ENCODE results near the gene SLMAP. TPM values are rescaled to one million over a fixed set of nuclear protein-coding genes. Genes with fewer than 3 reads are reported as not detected.

The SLMAP gene
- total RNA-seq, 1 donor from 2014 or later = 50.3 TPM

GRCh38 chr3:57825116-57825515 is 69.0 kb downstream of the SLMAP start:
- H3K27me3 ChIP-seq (ENCODE audit: control insufficient read depth, insufficient read depth, low read length) = no peaks in the 10 kb centered on the region
- TF ChIP-seq, protein P1, sequence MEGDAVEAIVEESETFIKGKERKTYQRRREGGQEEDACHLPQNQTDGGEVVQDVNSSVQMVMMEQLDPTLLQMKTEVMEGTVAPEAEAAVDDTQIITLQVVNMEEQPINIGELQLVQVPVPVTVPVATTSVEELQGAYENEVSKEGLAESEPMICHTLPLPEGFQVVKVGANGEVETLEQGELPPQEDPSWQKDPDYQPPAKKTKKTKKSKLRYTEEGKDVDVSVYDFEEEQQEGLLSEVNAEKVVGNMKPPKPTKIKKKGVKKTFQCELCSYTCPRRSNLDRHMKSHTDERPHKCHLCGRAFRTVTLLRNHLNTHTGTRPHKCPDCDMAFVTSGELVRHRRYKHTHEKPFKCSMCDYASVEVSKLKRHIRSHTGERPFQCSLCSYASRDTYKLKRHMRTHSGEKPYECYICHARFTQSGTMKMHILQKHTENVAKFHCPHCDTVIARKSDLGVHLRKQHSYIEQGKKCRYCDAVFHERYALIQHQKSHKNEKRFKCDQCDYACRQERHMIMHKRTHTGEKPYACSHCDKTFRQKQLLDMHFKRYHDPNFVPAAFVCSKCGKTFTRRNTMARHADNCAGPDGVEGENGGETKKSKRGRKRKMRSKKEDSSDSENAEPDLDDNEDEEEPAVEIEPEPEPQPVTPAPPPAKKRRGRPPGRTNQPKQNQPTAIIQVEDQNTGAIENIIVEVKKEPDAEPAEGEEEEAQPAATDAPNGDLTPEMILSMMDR (IDR thresholded peaks at IDR 0.05; ENCODE audit: insufficient read depth, low read length, severe bottlenecking) = no peak
- no peak for DNase-seq (ENCODE audit: low read depth)
- H3K4me3 ChIP-seq (ENCODE audit: low read depth, low read length) = no peak overlapping the region
- no peaks in the 10 kb centered on the region for H3K36me3 ChIP-seq (ENCODE audit: control insufficient read depth, insufficient read depth, low read length)
- FAIRE-seq = no peak

DNA sequence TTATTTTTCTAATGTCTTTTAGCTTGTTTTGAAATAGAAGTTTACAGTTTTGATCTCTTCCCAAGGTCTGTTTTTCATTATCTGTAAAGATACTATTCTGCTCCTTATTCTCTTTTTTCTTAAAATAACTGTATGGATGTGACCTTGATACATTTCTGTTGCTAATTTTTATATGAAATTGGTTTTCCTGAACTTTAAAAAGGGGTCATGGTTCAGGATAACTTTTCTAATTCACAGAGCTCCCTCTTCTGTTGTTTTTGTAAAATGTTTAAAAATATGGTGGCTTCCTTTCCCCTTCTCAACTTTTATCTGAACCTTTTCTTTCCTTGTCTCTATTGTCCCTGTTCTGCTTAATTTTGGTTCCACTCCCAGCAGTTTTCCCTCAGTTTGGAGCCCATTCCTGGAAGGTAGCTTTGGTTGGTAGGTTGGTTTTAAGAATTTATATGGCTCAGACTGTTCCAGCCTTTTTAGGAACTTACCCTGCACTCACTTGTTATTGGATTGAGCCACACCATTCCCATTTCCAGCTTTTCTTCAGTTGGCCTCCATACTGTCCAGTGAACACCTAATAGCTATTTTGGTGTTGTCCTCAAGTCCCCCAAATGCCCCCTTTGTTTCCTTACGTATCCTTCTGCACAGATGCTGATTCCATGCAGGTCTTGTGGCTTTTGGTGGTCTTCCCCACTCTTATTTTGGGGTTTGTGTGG is 70.3 kb downstream of the SLMAP start:
- Histone ChIP-seq H3K36me3 (ENCODE audit: control insufficient read depth, insufficient read depth, low read length) (no peaks in the 10 kb centered on the region), H3K4me3 (ENCODE audit: low read depth, low read length) (no peak overlapping the region), H3K27me3 (ENCODE audit: control insufficient read depth, insufficient read depth, low read length) (no peaks in the 10 kb centered on the region)
- FAIRE-seq = no peak
- DNase-seq (ENCODE audit: low read depth) = peak; percentile 18
- TF ChIP-seq, protein P1 (IDR thresholded peaks at IDR 0.05; ENCODE audit: insufficient read depth, low read length, severe bottlenecking) = peak; percentile 13

GRCh38 chr3:57826952-57827723 is 71.0 kb downstream of the SLMAP start:
- H3K4me3 ChIP-seq (ENCODE audit: low read depth, low read length) = no peak overlapping the region
- no peaks in the 10 kb centered on the region for H3K27me3 ChIP-seq (ENCODE audit: control insufficient read depth, insufficient read depth, low read length)
- no peak for FAIRE-seq
- no peaks in the 10 kb centered on the region for H3K36me3 ChIP-seq (ENCODE audit: control insufficient read depth, insufficient read depth, low read length)
- TF ChIP-seq, protein P1 (IDR thresholded peaks at IDR 0.05; ENCODE audit: insufficient read depth, low read length, severe bottlenecking) = no peak
- no peak for DNase-seq (ENCODE audit: low read depth)

GRCh38 chr3:57827757-57828156 is 71.6 kb downstream of the SLMAP start:
- no peaks in the 10 kb centered on the region for H3K27me3 ChIP-seq (ENCODE audit: control insufficient read depth, insufficient read depth, low read length)
- no peaks in the 10 kb centered on the region for H3K36me3 ChIP-seq (ENCODE audit: control insufficient read depth, insufficient read depth, low read length)
- no peak for DNase-seq (ENCODE audit: low read depth)
- no peak overlapping the region for H3K4me3 ChIP-seq (ENCODE audit: low read depth, low read length)
- TF ChIP-seq, protein P1 (IDR thresholded peaks at IDR 0.05; ENCODE audit: insufficient read depth, low read length, severe bottlenecking) = no peak
- no peak for FAIRE-seq

GRCh38 chr3:57832486-57832885 is 76.4 kb downstream of the SLMAP start:
- no peak overlapping the region for H3K4me3 ChIP-seq (ENCODE audit: low read depth, low read length)
- no peaks in the 10 kb centered on the region for H3K27me3 ChIP-seq (ENCODE audit: control insufficient read depth, insufficient read depth, low read length)
- peaks cover 2% of the 10 kb centered on the region for H3K36me3 ChIP-seq (ENCODE audit: control insufficient read depth, insufficient read depth, low read length)
- no peak for DNase-seq (ENCODE audit: low read depth)
- FAIRE-seq = no peak
- TF ChIP-seq, protein P1 (IDR thresholded peaks at IDR 0.05; ENCODE audit: insufficient read depth, low read length, severe bottlenecking) = no peak
